Retina (tissue), 1 donor: ENCODE results near the gene PDE8A.
A peak's percentile ranks its signal among the peaks of the same experiment; 100 is the strongest.

Source experiments
- DNase-seq: peaks from one replicate; pipeline ENCODE4 v3.0.0-alpha.2; 2016

The PDE8A gene

DNA sequence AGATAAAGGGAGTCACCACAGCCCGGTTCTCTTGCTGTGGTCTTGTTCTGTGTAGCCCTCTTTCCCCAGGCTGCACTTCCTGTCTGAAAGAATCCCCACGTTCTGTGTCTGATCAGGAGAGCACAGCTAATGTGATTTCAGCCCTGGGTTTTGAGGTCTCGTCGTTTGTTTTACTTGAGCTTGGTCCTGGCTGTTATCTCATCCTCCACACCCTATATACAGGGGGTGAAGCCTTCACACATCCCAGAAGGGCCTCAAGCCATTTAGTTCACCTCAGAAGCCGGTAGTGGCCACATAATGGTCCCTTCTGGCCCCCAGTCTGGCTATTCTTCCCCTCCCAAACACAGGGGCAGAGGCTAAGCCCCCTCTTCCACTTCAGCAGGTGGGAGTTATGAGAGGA is 115.6 kb downstream of the PDE8A start:
- DNase-seq, result no peak

DNA sequence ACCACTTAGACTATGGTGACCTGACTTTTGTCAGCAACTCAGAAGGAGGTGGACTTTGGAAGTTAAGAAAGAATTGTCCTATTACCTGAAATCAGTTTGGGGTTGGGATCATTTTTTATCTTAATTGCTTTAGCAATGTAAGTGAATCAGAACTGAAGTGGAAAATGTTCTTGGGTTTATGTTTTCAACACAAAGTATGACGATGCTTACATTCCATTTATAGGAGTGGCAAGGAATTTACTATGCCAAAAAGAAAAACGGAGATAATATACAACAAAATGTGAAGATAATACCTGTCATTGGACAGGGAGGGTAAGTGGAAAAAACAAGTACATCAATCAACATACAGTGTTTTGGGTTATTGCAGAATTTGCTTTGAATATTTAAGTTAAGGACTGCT is 116.1 kb downstream of the PDE8A start:
- DNase-seq, result no peak

DNA sequence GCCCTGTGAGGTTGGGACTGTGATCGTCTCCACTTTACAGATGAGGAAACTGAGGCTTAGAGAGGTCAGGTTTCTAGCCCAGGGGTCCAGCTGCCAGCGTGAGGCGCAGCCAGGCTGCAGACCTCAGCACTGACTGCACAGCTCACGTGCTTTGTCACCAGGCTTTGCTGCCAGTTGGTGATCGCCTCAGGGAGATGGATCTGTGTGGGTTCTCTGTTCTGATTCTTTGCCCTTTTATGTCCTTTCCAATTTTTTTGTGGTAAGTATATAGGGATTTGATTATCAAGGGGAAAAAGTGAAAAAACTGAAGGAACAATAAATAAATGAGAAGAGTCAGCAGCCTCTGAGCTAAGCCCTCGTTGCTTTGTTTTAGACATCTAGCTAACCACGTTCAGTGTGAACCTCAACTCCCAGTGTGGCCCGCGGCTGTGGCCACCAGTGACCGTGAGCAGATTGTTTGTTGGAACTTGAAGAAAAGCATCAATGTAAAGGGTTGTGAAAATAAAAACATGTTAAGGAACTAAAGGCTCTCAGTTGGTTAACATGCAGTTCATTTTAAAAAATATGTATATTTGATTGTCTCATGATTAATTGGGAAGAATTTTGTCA is 117.6 kb downstream of the PDE8A start:
- DNase-seq, result no peak

- no peak for DNase-seq
Measured at GRCh38 chr15:85100186-85100937, 118.7 kb downstream of the PDE8A start.

GRCh38 chr15:85104584-85104983 is 122.9 kb downstream of the PDE8A start:
- DNase-seq, result no peak

- DNase-seq, result no peak
Measured at GRCh38 chr15:85108136-85108535, 126.5 kb downstream of the PDE8A start.

GRCh38 chr15:85109333-85109732 is 127.7 kb downstream of the PDE8A start:
- DNase-seq, result no peak

DNA sequence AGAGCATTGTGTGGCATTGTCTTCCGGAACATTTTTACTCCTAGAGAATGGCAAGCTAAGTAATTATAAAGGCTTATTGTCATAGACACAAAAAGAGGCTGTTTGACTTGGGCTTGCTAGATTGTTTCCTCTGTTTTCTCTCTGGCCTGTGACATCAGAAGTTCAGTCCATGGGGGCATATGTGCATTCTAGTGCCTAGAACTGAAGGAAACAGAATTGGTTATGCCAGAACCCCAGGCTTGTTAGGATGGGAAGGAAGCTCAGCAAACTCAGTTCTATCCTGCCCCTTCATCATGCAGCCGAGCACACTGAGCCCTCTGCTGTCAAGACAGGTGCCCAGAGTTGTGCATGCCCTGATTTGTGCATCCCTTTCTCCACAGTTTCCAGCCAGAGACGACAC is 131.3 kb downstream of the PDE8A start:
- DNase-seq, result no peak

GRCh38 chr15:85114886-85115285 is 133.2 kb downstream of the PDE8A start:
- no peak for DNase-seq

GRCh38 chr15:85116066-85116465 is 134.4 kb downstream of the PDE8A start:
- DNase-seq, result no peak

GRCh38 chr15:85116494-85116893 is 134.8 kb downstream of the PDE8A start:
- DNase-seq, result no peak

DNA sequence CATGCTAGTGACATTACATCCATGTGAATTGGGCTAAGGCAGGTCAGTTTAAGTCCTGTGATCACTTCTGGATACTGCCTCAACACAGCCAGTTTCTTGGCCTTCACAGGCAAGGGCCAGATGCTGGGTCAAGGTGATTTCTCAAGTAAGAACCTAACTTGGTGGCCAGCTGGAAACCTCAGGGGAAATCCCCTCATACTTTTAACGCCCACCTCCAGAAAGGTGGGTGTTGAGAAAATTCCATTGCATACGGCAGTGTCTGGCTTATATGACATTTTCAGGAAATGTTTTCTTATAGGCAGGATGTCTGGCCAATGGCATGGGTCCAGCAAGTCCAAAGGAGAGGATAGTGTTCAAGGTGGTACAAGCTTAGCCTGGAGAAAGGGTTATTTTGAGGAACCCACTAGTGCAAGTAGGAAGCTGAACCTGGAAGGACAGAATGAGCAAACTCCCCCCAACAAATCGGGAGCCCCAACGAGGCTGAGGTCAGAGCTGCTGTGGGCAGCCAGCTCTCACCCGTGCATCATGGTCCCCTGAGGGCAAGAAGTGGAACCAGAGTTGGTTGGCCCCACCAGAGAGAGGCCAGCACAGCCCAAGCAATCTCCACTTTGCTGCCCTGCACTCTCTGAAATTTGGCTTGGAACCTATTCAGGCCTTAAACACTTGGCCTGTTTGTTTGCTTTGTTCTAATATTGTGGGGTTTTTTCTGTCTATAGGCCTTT is 135.4 kb downstream of the PDE8A start:
- no peak for DNase-seq

GRCh38 chr15:85118173-85118572 is 136.5 kb downstream of the PDE8A start:
- no peak for DNase-seq

- DNase-seq, result no peak
Measured at GRCh38 chr15:85118581-85118980, 136.9 kb downstream of the PDE8A start.

DNA sequence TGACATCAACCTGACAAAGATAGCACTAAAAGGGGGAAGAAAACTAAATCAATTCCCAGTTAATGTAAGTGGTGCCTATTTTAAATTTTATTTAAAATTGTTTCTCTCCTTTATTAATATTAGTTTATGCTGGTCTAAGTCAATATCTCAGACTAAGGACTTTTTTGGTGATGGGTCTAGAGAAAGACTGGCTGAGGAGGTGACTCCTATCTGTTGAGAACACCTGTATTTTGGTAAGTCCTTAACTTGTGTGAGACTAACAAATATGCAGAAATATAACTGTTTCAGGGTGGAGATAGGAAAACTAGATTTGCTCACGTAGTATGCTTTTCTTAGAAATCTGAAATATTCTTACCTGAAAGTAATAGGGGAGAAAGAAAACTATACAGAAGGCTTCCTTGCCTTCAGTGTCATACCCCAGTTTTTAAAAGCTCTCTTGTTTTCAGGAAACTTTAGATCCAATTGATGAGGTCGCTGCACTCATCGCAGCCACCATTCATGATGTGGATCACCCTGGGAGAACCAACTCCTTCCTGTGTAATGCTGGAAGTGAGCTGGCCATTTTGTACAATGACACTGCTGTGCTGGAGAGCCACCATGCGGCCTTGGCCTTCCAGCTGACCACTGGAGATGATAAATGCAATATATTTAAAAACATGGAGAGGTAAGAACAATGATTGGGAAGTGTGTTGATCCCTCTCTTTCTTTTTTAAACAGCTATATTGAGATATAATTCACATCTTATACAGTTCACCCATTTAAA is 138.9 kb downstream of the PDE8A start:
- no peak for DNase-seq

- no peak for DNase-seq
Measured at GRCh38 chr15:85124173-85124572, 142.5 kb downstream of the PDE8A start.

DNA sequence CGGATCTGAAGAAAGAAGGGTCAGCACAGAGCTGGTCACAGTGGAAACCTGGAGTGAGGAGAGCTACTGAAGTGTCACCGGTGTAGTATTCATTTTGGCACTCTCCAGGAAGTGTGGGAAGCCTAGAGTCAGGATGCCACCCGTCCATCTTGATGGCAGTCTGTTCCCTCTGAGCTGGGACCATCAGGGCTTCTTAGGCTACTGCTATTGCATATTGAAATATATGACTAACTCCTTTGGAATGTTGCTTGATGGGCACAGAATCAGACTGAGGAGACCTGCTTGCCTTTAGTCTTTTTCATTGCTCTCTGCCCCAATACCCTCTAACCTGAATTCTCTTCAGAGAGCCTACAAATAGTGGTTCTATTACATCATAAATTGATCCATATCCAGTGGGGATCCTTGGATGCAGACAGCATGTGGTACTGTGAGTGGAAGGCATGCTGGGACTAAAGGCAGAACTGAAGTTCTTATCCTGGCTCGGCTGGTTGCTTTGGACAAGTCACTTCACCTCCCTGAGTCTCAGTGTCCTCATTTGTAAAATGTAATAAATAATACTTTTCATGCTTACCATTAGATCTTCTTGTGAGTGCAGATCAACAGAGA is 143.5 kb downstream of the PDE8A start:
- DNase-seq, result no peak

DNA sequence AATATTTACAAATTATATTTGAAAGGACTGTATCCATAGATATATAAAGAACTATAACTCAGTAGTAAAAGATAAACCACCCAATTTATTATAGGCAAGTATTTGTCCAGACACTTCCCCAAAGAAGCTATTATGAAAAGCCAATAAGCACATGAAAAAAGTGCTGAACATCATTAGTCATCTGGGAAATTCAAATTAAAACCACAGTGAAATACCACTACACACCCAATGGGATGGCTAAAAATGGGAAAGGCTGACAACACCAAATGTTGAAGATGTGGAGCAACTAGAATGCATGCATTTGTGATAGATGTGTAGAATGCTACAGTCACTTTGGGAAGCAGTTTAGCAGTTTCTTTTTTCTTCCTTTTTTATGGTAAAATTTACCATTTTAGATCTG is 147.0 kb downstream of the PDE8A start:
- no peak for DNase-seq

- DNase-seq, result no peak
Measured at GRCh38 chr15:85129881-85130280, 148.2 kb downstream of the PDE8A start.

DNA sequence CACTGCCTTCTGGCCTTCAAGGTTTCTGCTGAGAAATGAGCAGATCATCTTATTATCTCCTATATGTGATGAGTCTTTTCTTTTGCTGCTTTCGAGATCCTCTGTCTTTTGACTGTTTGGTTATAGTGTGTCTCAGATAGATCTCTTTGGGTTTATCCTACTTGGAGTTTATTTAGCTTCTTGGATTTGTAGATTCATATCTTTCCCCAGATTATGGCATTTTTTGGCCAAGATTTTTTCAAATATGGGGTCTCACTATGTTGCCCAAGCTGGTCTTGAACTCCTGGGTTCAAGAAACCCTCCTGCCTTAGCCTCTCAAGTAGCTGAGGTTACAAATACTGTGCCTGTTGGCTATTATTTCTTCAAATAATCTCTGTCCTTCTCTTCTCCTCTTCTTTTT is 150.3 kb downstream of the PDE8A start:
- DNase-seq, result no peak

DNA sequence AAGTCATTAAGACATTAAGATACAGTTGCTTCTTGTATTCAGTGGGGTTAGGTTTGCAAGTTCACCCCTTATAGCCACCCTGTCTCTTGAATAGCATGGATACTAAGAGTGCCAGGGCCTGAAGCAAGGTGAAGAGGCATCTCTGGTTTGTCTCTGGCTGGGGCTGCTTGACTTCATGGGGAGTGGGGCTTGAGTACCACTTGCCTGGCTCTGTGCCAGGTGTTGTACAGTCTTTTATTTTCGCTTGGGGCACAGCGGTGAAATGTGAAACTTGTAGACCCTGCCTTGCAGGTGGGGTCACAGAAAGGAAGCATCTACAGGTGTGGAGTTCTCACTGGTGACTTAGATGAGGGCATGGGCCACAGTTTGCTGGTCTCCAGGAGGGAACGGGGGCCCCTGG is 152.1 kb downstream of the PDE8A start:
- DNase-seq, result no peak

- DNase-seq, result peak; percentile 32
Measured at GRCh38 chr15:85137489-85138168, 156.0 kb downstream of the PDE8A start.
